Endodermal cell (in vitro differentiated cells): ENCODE measurements around the gene GIMAP1. TPM values are rescaled to one million over a fixed set of nuclear protein-coding genes. Genes with fewer than 3 reads are reported as not detected.

Experiments used
- DNase-seq: peaks from one replicate; pipeline ENCODE4 v3.0.0-alpha.2; 2017
- H3K27ac ChIP-seq: 2 replicates; pipeline ENCODE4 v1.5.1; 2013; ENCODE audit warnings: mild to moderate bottlenecking, low read depth, low read length, moderate library complexity
- H3K27me3 ChIP-seq: 2 replicates; pipeline ENCODE4 v1.6.1; 2013; ENCODE audit warnings: mild to moderate bottlenecking, low read length, moderate library complexity; ENCODE audit not compliant: insufficient read depth, control insufficient read depth, poor library complexity, severe bottlenecking
- H3K36me3 ChIP-seq: 2 replicates; pipeline ENCODE4 v1.7.0; 2013; ENCODE audit warnings: mild to moderate bottlenecking, low read length, moderate library complexity; ENCODE audit not compliant: control insufficient read depth, insufficient read depth
- H3K4me1 ChIP-seq: one replicate; pipeline ENCODE4 v1.7.0; 2013; ENCODE audit warnings: low read length; ENCODE audit not compliant: control insufficient read depth, insufficient read depth
- H3K4me3 ChIP-seq: 2 replicates; pipeline ENCODE4 v1.5.1; 2013; ENCODE audit warnings: mild to moderate bottlenecking, low read length, moderate library complexity
- H3K9ac ChIP-seq: 2 replicates; pipeline ENCODE4 v1.6.1; 2013; ENCODE audit warnings: mild to moderate bottlenecking, low read length, moderate library complexity; ENCODE audit not compliant: poor library complexity, severe bottlenecking; ENCODE audit errors: extremely low read depth
- H3K9me3 ChIP-seq: 2 replicates; pipeline ENCODE4 v1.6.1; 2013; ENCODE audit warnings: mild to moderate bottlenecking, low read length, moderate library complexity; ENCODE audit not compliant: control insufficient read depth
- H3K27ac Mint-ChIP-seq: 2 replicates; pipeline ENCODE4 v1.8.0; 2020; ENCODE audit warnings: mixed read lengths
- H3K27me3 Mint-ChIP-seq: 2 replicates; pipeline ENCODE4 v1.8.0; 2021; ENCODE audit warnings: mild to moderate bottlenecking, mixed read lengths; ENCODE audit not compliant: insufficient read depth
- H3K36me3 Mint-ChIP-seq: 2 replicates; pipeline ENCODE4 v1.8.0; 2020; ENCODE audit warnings: low read depth, mixed read lengths
- H3K4me1 Mint-ChIP-seq: 2 replicates; pipeline ENCODE4 v1.8.0; 2020; ENCODE audit warnings: mixed read lengths
- H3K4me3 Mint-ChIP-seq: 2 replicates; pipeline ENCODE4 v1.8.0; 2020; ENCODE audit warnings: mild to moderate bottlenecking, moderate library complexity, mixed read lengths
- H3K9me3 Mint-ChIP-seq: 2 replicates; pipeline ENCODE4 v1.8.0; 2020; ENCODE audit warnings: mild to moderate bottlenecking, mixed read lengths
- CTCF ChIP-seq: fragments of 200-600 bp; sonication (generic); conservative IDR thresholded peaks from 2 replicates; pipeline ENCODE4 v1.5.0; 2021; ENCODE audit warnings: antibody characterized with exemption, mild to moderate bottlenecking
- WGBS, 2 experiments: methylation state at CpG; one replicate each; pipeline versions ENCODE4 v1.1.5 to v1.1.7; 2013; ENCODE audit warnings: missing lambda C conversion rate in 2 of 2, mixed read lengths in 1 of 2; ENCODE audit not compliant: insufficient coverage in 1 of 2, insufficient read length in 1 of 2; 5-methylcytosine and 5-hydroxymethylcytosine counted together
- total RNA-seq, 2 donors: library from RNA; stranded (reverse); fragmentation: NEBNext Ultra II Directional in 1 of 2; extraction: Animal tissue kit (Norgen Biotek cat#: 25700) in 1 of 2; gene quantifications; 2 replicates in 1 of 2; 3 replicates in 1 of 2; pipeline ENCODE4 v1.2.1, GENCODE V29; 2021

GIMAP1 gene
- total RNA-seq, 2 donors from 2014 or later = not detected

GRCh38 chr7:150745086-150745485, 28.7 kb downstream of the GIMAP1 start:
- 82 to 90% methylated on average over 1 to 5 of the region's 5 CpGs for WGBS, 2 experiments
- no peak overlapping the region for H3K4me3 Mint-ChIP-seq
- H3K36me3 Mint-ChIP-seq = no peaks in the 10 kb centered on the region
- Histone ChIP-seq H3K27me3 (peaks cover 97% of the 10 kb centered on the region), H3K4me3 (no peak overlapping the region), H3K9ac (no peak overlapping the region), H3K9me3 (no peaks in the 10 kb centered on the region), H3K36me3 (no peaks in the 10 kb centered on the region), H3K4me1 (no peaks in the 10 kb centered on the region), H3K27ac (no peak overlapping the region)
- TF ChIP-seq CTCF = no peak
- H3K27me3 Mint-ChIP-seq = peaks cover 99% of the 10 kb centered on the region
- H3K27ac Mint-ChIP-seq = no peak overlapping the region
- H3K4me1 Mint-ChIP-seq = no peaks in the 10 kb centered on the region
- no peaks in the 10 kb centered on the region for H3K9me3 Mint-ChIP-seq
- no peak for DNase-seq

- TF ChIP-seq CTCF = no peak
- WGBS, 2 experiments = 72 to 81% methylated on average over 2 to 3 of the region's 3 CpGs
These were observed 29.5 kb downstream of the GIMAP1 start for GRCh38 chr7:150745876-150746275.

GRCh38 chr7:150746921-150747320, 30.5 kb downstream of the GIMAP1 start:
- TF ChIP-seq CTCF = no peak
- H3K27me3 Mint-ChIP-seq = peaks cover 94% of the 10 kb centered on the region
- no peaks in the 10 kb centered on the region for H3K36me3 ChIP-seq
- H3K36me3 Mint-ChIP-seq = no peaks in the 10 kb centered on the region
- no peaks in the 10 kb centered on the region for H3K4me1 ChIP-seq
- H3K27ac Mint-ChIP-seq = no peak overlapping the region
- no peak overlapping the region for H3K4me3 ChIP-seq
- no peak for DNase-seq
- 79 to 88% methylated on average over 3 to 6 of the region's 6 CpGs for WGBS, 2 experiments
- H3K27me3 ChIP-seq = peaks cover 91% of the 10 kb centered on the region
- no peaks in the 10 kb centered on the region for H3K9me3 Mint-ChIP-seq
- H3K4me1 Mint-ChIP-seq = no peaks in the 10 kb centered on the region
- H3K9ac ChIP-seq = no peak overlapping the region
- no peak overlapping the region for H3K27ac ChIP-seq
- no peaks in the 10 kb centered on the region for H3K9me3 ChIP-seq
- H3K4me3 Mint-ChIP-seq = no peak overlapping the region

More at GRCh38 chr7:150745876-150746275, 29.5 kb downstream of the GIMAP1 start:
- Histone ChIP-seq H3K9ac (no peak overlapping the region), H3K27me3 (peaks cover 97% of the 10 kb centered on the region), H3K9me3 (no peaks in the 10 kb centered on the region), H3K36me3 (no peaks in the 10 kb centered on the region), H3K27ac (no peak overlapping the region), H3K4me3 (no peak overlapping the region), H3K4me1 (no peaks in the 10 kb centered on the region)
- Mint-ChIP-seq H3K4me3 (no peak overlapping the region), H3K4me1 (no peaks in the 10 kb centered on the region), H3K9me3 (no peaks in the 10 kb centered on the region), H3K36me3 (no peaks in the 10 kb centered on the region), H3K27ac (no peak overlapping the region), H3K27me3 (peaks cover 99% of the 10 kb centered on the region)
- DNase-seq = no peak
